ENCODE measurements around the gene CTBP2. TPM values are rescaled to one million over a fixed set of nuclear protein-coding genes. Genes with fewer than 3 reads are reported as not detected.
A peak's percentile ranks its signal among the peaks of the same experiment; 100 is the strongest.

The CTBP2 gene
- total and polyA plus RNA-seq, 8 donors, result 21.4 to 60.8 (median 31.1) TPM

DNA sequence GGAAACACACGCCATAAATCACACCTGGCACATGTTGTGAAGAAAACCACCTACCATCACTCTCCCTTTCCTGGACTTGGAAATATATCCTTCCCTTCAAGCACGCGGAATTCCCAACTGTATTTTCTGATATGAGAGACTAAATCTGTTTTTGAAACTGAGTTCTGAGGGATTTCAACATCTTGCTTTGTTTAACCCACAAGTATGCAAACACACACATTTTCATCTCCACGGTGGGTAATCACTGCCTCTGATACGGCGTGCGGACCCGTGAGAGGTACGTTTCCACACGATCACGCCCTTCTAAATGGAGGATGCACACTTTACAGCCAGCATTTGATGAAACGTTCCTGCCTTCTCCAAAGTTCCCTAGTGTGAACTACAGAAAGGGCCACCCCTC, 135.0 kb downstream of the CTBP2 start:
- Histone ChIP-seq H3K36me3 (peaks cover 0 to 8% (median 0%) of the 10 kb centered on the region in 3 donors), H3K27me3 (no peaks in the 10 kb centered on the region), H3K4me1 (peaks cover 36 to 46% (median 42%) of the 10 kb centered on the region in 3 donors), H3K4me3 (no peak overlapping the region), H3K27ac (no peak overlapping the region), H3K9me3 (no peaks in the 10 kb centered on the region)
- peak in 1 of 6 donors; percentile 2 for DNase-seq
- WGBS, 2 donors, result 41 to 45% methylated on average over 12 of the region's 12 CpGs
- intact Hi-C loops (cut with DNase I), result no loop called here
- ATAC-seq, result no peak
- FAIRE-seq, result no peak
- TF ChIP-seq CTCF (IDR thresholded peaks at IDR 0.05), result no peak

DNA sequence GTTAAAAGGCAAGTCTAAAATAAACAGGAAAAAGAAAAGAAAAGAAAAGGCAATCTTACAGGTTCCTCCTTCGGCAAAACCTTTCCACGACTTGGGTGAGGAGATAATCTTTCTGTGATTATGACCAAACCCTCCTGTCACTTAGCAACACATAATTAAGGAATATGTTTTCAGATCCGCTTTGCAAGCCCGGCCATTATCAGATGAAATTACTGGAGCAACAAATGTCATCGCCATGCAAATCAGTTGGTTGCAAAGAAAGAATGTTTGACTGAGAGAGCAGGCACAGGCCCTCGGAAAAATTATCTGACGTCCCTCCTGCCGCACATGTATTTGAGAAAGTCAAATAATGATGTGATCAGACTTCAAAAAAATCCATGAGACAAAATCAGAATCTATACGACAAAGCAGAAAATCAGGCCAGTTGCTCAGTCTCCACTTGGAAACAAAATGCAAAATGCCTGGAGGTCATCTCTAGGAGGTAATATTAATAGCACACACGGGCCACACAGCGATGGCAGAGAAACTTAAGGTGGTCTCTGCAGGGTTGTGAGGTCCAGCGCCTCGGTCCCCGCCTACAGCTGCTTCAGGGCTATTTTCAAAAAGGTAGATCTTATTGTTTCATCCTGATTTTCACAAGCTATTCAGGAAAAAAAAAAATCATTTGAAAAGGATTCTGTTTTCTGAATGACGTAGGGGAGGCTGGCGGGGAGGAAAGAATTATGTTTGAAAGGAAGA, 135.7 kb downstream of the CTBP2 start:
- Histone ChIP-seq H3K9me3 (no peaks in the 10 kb centered on the region), H3K27me3 (no peaks in the 10 kb centered on the region), H3K36me3 (peaks cover 0 to 8% (median 0%) of the 10 kb centered on the region in 3 donors), H3K27ac (peak overlapping the region in 3 of 4 donors; percentile 47 to 69 (median 48)), H3K4me3 (peak overlapping the region in 1 of 4 donors; percentile 17), H3K4me1 (peaks cover 29 to 41% (median 37%) of the 10 kb centered on the region in 3 donors)
- ATAC-seq (peak in 2 of 4 donors; percentile 1 to 2), FAIRE-seq (no peak), DNase-seq (peak in 2 of 6 donors; percentile 7 to 17)
- intact Hi-C loops (cut with DNase I), result no loop called here
- TF ChIP-seq CTCF (IDR thresholded peaks at IDR 0.05), result no peak
- 38 to 40% methylated on average over 16 of the region's 16 CpGs for WGBS, 2 donors

DNA sequence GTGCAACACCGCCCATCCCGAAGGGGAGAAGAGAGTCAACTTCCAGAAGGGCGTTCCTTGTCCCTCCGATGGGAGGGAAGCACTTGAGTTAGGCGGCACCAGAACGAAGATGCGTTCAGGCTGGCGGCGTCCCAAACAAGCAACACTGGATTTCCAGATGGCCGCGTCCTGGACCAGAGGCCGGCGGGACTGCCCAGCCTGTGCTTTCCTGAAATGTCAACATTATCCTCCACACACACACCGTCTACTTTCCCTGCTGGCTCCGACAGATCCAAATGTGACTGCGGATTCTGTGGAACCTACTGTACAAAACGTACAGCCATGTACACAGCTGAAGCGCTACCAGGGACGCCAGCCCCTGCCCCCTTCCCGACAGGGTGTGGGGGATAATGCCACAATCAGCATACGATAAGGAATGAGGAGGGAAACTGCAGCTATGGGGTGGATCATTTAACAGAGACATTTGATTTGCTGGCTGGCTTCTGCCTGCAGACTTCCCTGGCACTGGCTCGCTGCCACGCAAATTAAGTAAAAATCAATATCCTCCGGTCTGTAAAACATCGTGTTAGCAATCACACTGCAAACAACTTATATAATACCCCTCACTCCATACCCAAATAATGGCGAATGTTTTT, 136.4 kb downstream of the CTBP2 start:
- Histone ChIP-seq H3K27me3 (no peaks in the 10 kb centered on the region), H3K36me3 (peaks cover 0 to 8% (median 0%) of the 10 kb centered on the region in 3 donors), H3K9me3 (no peaks in the 10 kb centered on the region), H3K4me3 (peak overlapping the region in 2 of 4 donors; percentile 12 to 17), H3K4me1 (peaks cover 26 to 35% (median 32%) of the 10 kb centered on the region in 3 donors), H3K27ac (peak overlapping the region; percentile 33 to 69 (median 48))
- DNase-seq, result peak in 5 of 6 donors; percentile 37 to 70 (median 51)
- 4 to 10% methylated on average over 26 of the region's 26 CpGs for WGBS, 2 donors
- no peak for TF ChIP-seq CTCF (IDR thresholded peaks at IDR 0.05)
- intact Hi-C loops (cut with DNase I), result no loop called here
- no peak for FAIRE-seq
- ATAC-seq, result peak; percentile 57 to 73 (median 66)

GRCh38 chr10:125023255-125023654, 137.1 kb downstream of the CTBP2 start:
- DNase-seq, result peak in 4 of 6 donors; percentile 50 to 75 (median 62)
- H3K27ac ChIP-seq, result peak overlapping the region; percentile 33 to 69 (median 48)
- H3K36me3 ChIP-seq, result peaks cover 0 to 8% (median 0%) of the 10 kb centered on the region in 3 donors
- no peak for TF ChIP-seq CTCF (IDR thresholded peaks at IDR 0.05)
- peaks cover 26 to 32% (median 30%) of the 10 kb centered on the region in 3 donors for H3K4me1 ChIP-seq
- peak overlapping the region in 2 of 4 donors; percentile 12 to 17 for H3K4me3 ChIP-seq
- H3K27me3 ChIP-seq, result no peaks in the 10 kb centered on the region
- intact Hi-C loops (cut with DNase I), result no loop called here
- H3K9me3 ChIP-seq, result no peaks in the 10 kb centered on the region
- WGBS, 2 donors, result 15 to 18% methylated on average over 21 of the region's 21 CpGs
- peak; percentile 39 to 58 (median 49) for ATAC-seq
- FAIRE-seq, result no peak
